ENCODE results near the gene PARP1.

- TF ChIP-seq CTCF (IDR thresholded peaks at IDR 0.05; ENCODE audit: low read depth, low read length, missing input control) (no peak), TAF1 (conservative IDR thresholded peaks at IDR 0.05) (no peak), GABPA (IDR thresholded peaks at IDR 0.05 in 1 of 2, conservative IDR thresholded peaks at IDR 0.05 in 1 of 2) (no peak), RAD21 (IDR thresholded peaks at IDR 0.05) (no peak), YY1 (IDR thresholded peaks at IDR 0.05) (no peak), REST (IDR thresholded peaks at IDR 0.05) (no peak), FOXA1 (IDR thresholded peaks at IDR 0.05) (no peak), JUND (IDR thresholded peaks at IDR 0.05) (no peak)
Observed at GRCh38 chr1:226455843-226456242, 48.0 kb upstream of the PARP1 start.

Measured in liver (tissue), 3 donors.